Esophagus squamous epithelium (tissue), 4 donors: ENCODE data around the gene CC2D2A.

Source experiments
- POLR2A ChIP-seq, 4 donors: fragments of 450-650 bp; IDR thresholded peaks; one replicate each; pipeline ENCODE4 v1.6.1; 2017; ENCODE audit warnings: antibody characterized with exemption in 4 of 4, mild to moderate bottlenecking in 4 of 4, moderate library complexity in 3 of 4
- TF ChIP-seq, protein P1 (sequence below), 6 experiments: fragments of 450-650 bp in 4 of 6; fragments of 200-600 bp in 2 of 6; sonication (generic) in 2 of 6; IDR thresholded peaks; one replicate each; pipeline ENCODE4 v1.5.1; 2016 to 2019; ENCODE audit warnings: antibody characterized with exemption in 6 of 6, mild to moderate bottlenecking in 4 of 6, moderate library complexity in 4 of 6

DNA sequence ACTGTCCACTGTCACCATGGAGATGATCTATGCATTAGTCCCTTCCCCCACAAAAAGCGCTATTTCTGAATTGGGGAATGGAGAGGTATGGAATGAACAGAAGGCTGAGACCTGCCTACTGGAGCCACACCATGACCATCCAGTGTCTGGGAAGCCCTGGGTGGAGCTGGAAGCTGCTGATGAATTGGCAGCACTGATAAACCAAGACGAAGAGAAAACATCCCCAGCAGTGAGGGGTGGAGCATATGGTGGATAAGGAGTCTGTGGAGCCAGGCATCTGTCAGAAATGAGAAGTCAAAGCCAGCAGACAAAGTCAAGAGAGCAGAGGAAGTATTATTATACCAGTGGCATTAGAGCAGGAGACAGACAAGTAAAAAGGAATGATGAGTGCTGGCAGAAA, 13.2 kb downstream of the CC2D2A start:
- TF ChIP-seq POLR2A (IDR thresholded peaks at IDR 0.05) = no peak
- TF ChIP-seq, protein P1, sequence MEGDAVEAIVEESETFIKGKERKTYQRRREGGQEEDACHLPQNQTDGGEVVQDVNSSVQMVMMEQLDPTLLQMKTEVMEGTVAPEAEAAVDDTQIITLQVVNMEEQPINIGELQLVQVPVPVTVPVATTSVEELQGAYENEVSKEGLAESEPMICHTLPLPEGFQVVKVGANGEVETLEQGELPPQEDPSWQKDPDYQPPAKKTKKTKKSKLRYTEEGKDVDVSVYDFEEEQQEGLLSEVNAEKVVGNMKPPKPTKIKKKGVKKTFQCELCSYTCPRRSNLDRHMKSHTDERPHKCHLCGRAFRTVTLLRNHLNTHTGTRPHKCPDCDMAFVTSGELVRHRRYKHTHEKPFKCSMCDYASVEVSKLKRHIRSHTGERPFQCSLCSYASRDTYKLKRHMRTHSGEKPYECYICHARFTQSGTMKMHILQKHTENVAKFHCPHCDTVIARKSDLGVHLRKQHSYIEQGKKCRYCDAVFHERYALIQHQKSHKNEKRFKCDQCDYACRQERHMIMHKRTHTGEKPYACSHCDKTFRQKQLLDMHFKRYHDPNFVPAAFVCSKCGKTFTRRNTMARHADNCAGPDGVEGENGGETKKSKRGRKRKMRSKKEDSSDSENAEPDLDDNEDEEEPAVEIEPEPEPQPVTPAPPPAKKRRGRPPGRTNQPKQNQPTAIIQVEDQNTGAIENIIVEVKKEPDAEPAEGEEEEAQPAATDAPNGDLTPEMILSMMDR (IDR thresholded peaks at IDR 0.05) = no peak
